Sigmoid colon (tissue), 4 donors: ENCODE results near the gene GALT.

Experiments used
- EP300 ChIP-seq, 4 donors: sonication (generic); formaldehyde crosslinking; IDR thresholded peaks; one replicate each; pipeline ENCODE4 v1.6.1; 2017; ENCODE audit warnings: antibody characterized with exemption in 4 of 4
- POLR2A ChIP-seq, 2 donors: fragments of 450-650 bp; IDR thresholded peaks; one replicate each; pipeline ENCODE4 v1.6.1; 2016; ENCODE audit warnings: antibody characterized with exemption in 2 of 2, mild to moderate bottlenecking in 2 of 2, moderate library complexity in 2 of 2
- POLR2AphosphoS5 ChIP-seq, 4 donors: sonication (generic); formaldehyde crosslinking; IDR thresholded peaks; one replicate each; pipeline ENCODE4 v1.6.1; 2017; ENCODE audit warnings: antibody characterized with exemption in 4 of 4
- TF ChIP-seq, protein P1 (sequence below), 4 experiments: fragments of 450-650 bp in 3 of 4; fragments of 200-600 bp in 1 of 4; IDR thresholded peaks; one replicate each; pipeline ENCODE4 v1.5.1; 2016 to 2019; ENCODE audit warnings: antibody characterized with exemption in 4 of 4, mild to moderate bottlenecking in 3 of 4, moderate library complexity in 2 of 4

DNA sequence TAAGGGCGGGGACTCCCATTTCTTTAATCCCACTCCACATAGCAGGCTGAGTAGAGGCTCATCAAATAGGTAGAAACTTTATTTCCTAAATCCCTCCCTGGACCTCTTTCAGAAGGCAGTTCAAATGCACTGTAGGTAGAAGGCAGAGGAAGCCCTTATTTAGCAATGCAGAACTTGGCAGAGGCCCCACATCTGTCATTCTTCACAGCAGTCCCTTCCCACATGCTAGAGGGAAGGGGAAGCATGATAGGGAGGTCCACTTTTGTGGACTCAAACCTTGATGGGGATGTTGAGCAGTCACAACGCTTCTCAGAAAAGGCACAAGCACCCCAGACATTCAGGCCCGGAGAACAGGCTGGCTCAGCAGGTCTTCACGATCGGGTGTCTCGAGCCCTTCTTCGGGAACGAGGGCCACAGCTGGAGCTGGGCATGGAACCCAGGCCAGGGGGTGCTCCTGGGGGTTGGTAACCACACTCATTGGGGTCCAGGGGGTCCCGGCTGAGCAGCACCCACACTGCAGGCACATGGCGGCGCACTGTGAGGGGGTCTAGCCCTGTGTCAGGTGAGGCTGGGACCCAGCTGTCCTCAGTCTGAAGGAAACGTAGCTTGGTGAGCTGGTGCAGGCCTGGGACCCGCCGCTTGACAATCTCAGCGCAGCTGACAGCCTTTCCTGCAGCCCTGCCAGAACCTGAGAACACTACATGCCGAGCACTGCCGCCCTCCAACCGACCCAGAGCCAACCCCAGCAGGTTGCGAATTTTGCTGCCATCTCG lies 35.9 kb upstream of the GALT start:
- TF ChIP-seq, protein P1, sequence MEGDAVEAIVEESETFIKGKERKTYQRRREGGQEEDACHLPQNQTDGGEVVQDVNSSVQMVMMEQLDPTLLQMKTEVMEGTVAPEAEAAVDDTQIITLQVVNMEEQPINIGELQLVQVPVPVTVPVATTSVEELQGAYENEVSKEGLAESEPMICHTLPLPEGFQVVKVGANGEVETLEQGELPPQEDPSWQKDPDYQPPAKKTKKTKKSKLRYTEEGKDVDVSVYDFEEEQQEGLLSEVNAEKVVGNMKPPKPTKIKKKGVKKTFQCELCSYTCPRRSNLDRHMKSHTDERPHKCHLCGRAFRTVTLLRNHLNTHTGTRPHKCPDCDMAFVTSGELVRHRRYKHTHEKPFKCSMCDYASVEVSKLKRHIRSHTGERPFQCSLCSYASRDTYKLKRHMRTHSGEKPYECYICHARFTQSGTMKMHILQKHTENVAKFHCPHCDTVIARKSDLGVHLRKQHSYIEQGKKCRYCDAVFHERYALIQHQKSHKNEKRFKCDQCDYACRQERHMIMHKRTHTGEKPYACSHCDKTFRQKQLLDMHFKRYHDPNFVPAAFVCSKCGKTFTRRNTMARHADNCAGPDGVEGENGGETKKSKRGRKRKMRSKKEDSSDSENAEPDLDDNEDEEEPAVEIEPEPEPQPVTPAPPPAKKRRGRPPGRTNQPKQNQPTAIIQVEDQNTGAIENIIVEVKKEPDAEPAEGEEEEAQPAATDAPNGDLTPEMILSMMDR (IDR thresholded peaks at IDR 0.05) = no peak
- TF ChIP-seq POLR2A (IDR thresholded peaks at IDR 0.05) = no peak
- TF ChIP-seq EP300 (IDR thresholded peaks at IDR 0.05) = no peak
- no peak for TF ChIP-seq POLR2AphosphoS5 (IDR thresholded peaks at IDR 0.05)
